Stimulated activated memory B cell treated with anti-CD40 and anti-IgM and Interleukin-4, amounts not matched to agents 10 μg/mL and 1 μg/mL and 100 μg/mL, for 72 hours (primary cell): Measurements from ENCODE around the gene CKAP5.

Experiments
- ATAC-seq: fragments of 150-1000 bp; cut with Tn5 transposase; 2 replicates; pipeline ENCODE4 v1.10.0; 2021
- H3K27ac Mint-ChIP-seq: one replicate; pipeline ENCODE4 v1.8.0; 2022; ENCODE audit warnings: mild to moderate bottlenecking, mixed read lengths
- H3K27me3 Mint-ChIP-seq: one replicate; pipeline ENCODE4 v1.8.0; 2022; ENCODE audit warnings: mixed read lengths
- H3K36me3 Mint-ChIP-seq: one replicate; pipeline ENCODE4 v1.8.0; 2022; ENCODE audit warnings: mixed read lengths
- H3K4me1 Mint-ChIP-seq: one replicate; pipeline ENCODE4 v1.8.0; 2022; ENCODE audit warnings: mixed read lengths
- H3K4me3 Mint-ChIP-seq: one replicate; pipeline ENCODE4 v1.8.0; 2022; ENCODE audit warnings: mild to moderate bottlenecking, moderate library complexity, mixed read lengths
- H3K9me3 Mint-ChIP-seq: one replicate; pipeline ENCODE4 v1.8.0; 2022; ENCODE audit warnings: mixed read lengths

The CKAP5 gene

GRCh38 chr11:46760429-46761128 lies 85.5 kb downstream of the CKAP5 start:
- Mint-ChIP-seq H3K9me3 (no peaks in the 10 kb centered on the region), H3K27ac (no peak overlapping the region), H3K4me3 (no peak overlapping the region), H3K4me1 (no peaks in the 10 kb centered on the region), H3K27me3 (no peaks in the 10 kb centered on the region), H3K36me3 (peaks cover 74% of the 10 kb centered on the region)
- ATAC-seq = no peak

GRCh38 chr11:46759196-46759595 lies 86.9 kb downstream of the CKAP5 start:
- Mint-ChIP-seq H3K4me3 (no peak overlapping the region), H3K4me1 (no peaks in the 10 kb centered on the region), H3K9me3 (no peaks in the 10 kb centered on the region), H3K27ac (no peak overlapping the region), H3K27me3 (no peaks in the 10 kb centered on the region), H3K36me3 (peaks cover 75% of the 10 kb centered on the region)
- no peak for ATAC-seq

GRCh38 chr11:46755962-46756361 lies 90.1 kb downstream of the CKAP5 start:
- Mint-ChIP-seq H3K4me1 (no peaks in the 10 kb centered on the region), H3K36me3 (peaks cover 66% of the 10 kb centered on the region), H3K9me3 (no peaks in the 10 kb centered on the region), H3K27me3 (no peaks in the 10 kb centered on the region), H3K27ac (no peak overlapping the region), H3K4me3 (no peak overlapping the region)
- no peak for ATAC-seq

DNA sequence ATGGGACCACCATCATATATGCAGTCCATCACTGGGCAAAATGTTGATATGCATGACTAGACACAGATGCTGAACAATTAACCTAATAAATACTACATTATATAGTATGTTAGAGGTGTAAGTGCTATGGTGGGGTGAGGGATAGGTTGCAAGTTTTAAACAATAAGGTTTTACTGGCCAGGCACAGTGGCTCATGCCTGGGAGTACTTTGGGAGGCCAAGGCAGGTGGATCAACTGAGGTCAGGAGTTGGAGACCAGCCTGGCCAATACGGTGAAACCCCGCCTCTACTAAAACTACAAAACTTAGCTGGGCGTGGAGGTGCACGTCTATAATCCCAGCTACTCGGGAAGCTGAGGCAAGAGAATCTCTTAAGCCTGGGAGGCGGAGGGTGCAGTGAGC lies 98.9 kb downstream of the CKAP5 start:
- Mint-ChIP-seq H3K9me3 (no peaks in the 10 kb centered on the region), H3K4me3 (no peak overlapping the region), H3K36me3 (peaks cover 74% of the 10 kb centered on the region), H3K4me1 (no peaks in the 10 kb centered on the region), H3K27ac (no peak overlapping the region), H3K27me3 (no peaks in the 10 kb centered on the region)
- no peak for ATAC-seq

- H3K36me3 Mint-ChIP-seq = peaks cover 77% of the 10 kb centered on the region
These were observed 100.1 kb downstream of the CKAP5 start for GRCh38 chr11:46745995-46746394.

DNA sequence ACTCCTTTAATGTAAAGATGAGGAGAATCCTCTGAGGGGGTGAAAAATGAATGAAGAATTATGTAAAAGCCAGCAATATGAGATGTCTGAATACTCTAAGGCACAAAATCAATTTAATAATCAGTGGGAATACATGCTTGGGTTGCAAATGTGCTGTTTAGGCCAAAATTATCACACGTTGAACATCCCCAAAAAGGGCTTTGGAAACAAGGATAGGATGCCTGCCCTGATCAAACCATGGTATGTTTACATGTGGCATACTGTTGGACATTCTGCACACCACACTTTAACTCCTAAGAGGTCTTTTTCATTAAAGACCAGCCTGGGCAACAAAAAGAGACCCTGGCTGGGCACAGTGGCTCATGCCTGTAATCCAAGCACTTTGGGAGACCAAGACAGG lies 100.8 kb downstream of the CKAP5 start:
- peaks cover 72% of the 10 kb centered on the region for H3K36me3 Mint-ChIP-seq
- no peak for ATAC-seq

More at GRCh38 chr11:46745995-46746394, 100.1 kb downstream of the CKAP5 start:
- no peak for ATAC-seq
- Mint-ChIP-seq H3K4me1 (no peaks in the 10 kb centered on the region), H3K27me3 (no peaks in the 10 kb centered on the region), H3K27ac (no peak overlapping the region), H3K9me3 (no peaks in the 10 kb centered on the region), H3K4me3 (no peak overlapping the region)

DNA sequence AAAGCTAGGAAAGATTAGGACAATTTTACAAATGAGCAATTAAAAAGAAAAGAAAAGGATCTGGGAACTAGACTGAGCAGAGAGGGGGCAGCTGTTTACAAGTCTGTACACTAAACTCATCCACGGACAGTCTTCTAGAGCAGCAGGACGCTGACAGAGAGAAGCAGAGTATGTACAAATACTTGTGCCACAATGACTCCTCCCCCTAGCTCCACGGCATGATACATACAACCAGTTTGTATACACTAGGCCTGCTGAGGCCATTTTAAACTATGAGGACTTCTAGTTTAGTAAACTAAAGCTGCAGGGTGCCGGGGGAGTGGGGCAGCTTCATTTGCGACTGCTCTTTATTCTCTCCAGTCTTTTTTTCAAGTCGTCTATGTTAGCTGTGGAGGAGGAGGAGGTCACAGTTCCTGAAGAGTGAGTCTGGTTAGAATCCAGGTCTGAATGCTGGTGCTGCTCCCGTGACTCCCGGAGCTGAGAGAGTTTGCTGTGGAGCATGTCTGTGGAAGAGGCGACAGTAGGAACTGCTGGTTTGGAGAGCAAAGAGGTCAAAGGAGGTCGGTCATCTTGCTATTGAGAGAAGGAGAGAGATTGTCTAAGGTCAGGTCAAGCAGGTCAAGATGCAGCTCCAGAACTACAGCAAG lies 102.3 kb downstream of the CKAP5 start:
- H3K27ac Mint-ChIP-seq = no peak overlapping the region
- no peaks in the 10 kb centered on the region for H3K4me1 Mint-ChIP-seq
- no peaks in the 10 kb centered on the region for H3K27me3 Mint-ChIP-seq
- H3K36me3 Mint-ChIP-seq = peaks cover 59% of the 10 kb centered on the region
- no peak for ATAC-seq
- no peaks in the 10 kb centered on the region for H3K9me3 Mint-ChIP-seq
- no peak overlapping the region for H3K4me3 Mint-ChIP-seq

More for the DNA sequence above, 100.8 kb downstream of the CKAP5 start:
- Mint-ChIP-seq H3K9me3 (no peaks in the 10 kb centered on the region), H3K4me3 (no peak overlapping the region), H3K4me1 (no peaks in the 10 kb centered on the region), H3K27ac (no peak overlapping the region), H3K27me3 (no peaks in the 10 kb centered on the region)

DNA sequence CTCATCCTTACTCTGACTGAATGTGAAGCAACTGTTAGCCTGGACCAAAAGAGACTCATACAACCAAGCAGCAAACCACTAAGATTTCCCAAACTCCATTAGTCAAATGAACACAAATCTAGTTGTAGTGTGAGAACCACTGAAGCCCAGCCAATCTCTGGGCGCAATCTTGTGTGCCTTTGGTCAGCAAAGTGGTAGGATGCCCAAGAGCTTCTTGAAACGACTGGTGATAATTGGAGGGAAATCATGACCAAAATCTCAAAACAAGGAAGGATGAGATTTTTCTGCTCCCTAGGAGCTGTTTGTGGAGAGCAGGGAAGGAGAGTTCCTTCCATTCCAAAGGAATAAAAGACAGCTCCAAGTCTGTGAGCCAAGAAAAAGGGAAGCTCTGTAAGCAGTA lies 103.0 kb downstream of the CKAP5 start:
- H3K4me1 Mint-ChIP-seq = no peaks in the 10 kb centered on the region
- no peaks in the 10 kb centered on the region for H3K9me3 Mint-ChIP-seq
- no peak overlapping the region for H3K27ac Mint-ChIP-seq
- H3K36me3 Mint-ChIP-seq = peaks cover 55% of the 10 kb centered on the region
- ATAC-seq = no peak
- H3K27me3 Mint-ChIP-seq = no peaks in the 10 kb centered on the region
- no peak overlapping the region for H3K4me3 Mint-ChIP-seq

GRCh38 chr11:46741600-46742484 lies 104.2 kb downstream of the CKAP5 start:
- H3K27me3 Mint-ChIP-seq = no peaks in the 10 kb centered on the region
- ATAC-seq = no peak
- H3K36me3 Mint-ChIP-seq = peaks cover 45% of the 10 kb centered on the region
- H3K4me1 Mint-ChIP-seq = no peaks in the 10 kb centered on the region
- H3K9me3 Mint-ChIP-seq = no peaks in the 10 kb centered on the region
- H3K27ac Mint-ChIP-seq = no peak overlapping the region
- no peak overlapping the region for H3K4me3 Mint-ChIP-seq

- Mint-ChIP-seq H3K4me1 (no peaks in the 10 kb centered on the region), H3K9me3 (no peaks in the 10 kb centered on the region), H3K4me3 (no peak overlapping the region), H3K27me3 (no peaks in the 10 kb centered on the region), H3K27ac (no peak overlapping the region), H3K36me3 (peaks cover 30% of the 10 kb centered on the region)
- no peak for ATAC-seq
These were observed 107.2 kb downstream of the CKAP5 start for GRCh38 chr11:46738887-46739286.

DNA sequence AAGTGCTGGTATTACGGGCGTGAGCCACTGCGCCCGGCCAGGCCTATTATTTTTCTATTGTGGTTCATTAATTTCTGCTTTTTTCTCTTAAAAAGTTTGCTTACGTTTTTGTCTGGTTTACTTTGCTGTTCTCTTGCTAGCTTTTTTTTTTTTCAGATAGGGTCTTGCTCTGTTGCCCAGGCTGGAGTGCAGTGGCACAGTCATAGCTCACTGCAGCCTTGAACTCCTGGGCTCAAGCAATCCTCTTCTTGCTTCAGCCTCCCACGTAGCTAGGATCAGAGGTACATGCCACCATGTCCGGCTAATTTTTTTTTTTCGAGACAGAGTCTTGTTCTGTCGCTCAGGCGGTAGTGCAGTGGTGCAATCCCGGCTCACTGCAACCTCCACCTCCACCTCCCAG lies 108.4 kb downstream of the CKAP5 start:
- Mint-ChIP-seq H3K36me3 (peaks cover 19% of the 10 kb centered on the region), H3K27ac (no peak overlapping the region), H3K9me3 (no peaks in the 10 kb centered on the region), H3K4me3 (no peak overlapping the region), H3K4me1 (no peaks in the 10 kb centered on the region), H3K27me3 (no peaks in the 10 kb centered on the region)
- ATAC-seq = no peak

- H3K4me1 Mint-ChIP-seq = no peaks in the 10 kb centered on the region
- no peak overlapping the region for H3K27ac Mint-ChIP-seq
- no peak for ATAC-seq
- no peak overlapping the region for H3K4me3 Mint-ChIP-seq
- no peaks in the 10 kb centered on the region for H3K27me3 Mint-ChIP-seq
- no peaks in the 10 kb centered on the region for H3K9me3 Mint-ChIP-seq
- H3K36me3 Mint-ChIP-seq = peaks cover 8% of the 10 kb centered on the region
These were observed 109.5 kb downstream of the CKAP5 start for GRCh38 chr11:46736615-46737014.

- no peaks in the 10 kb centered on the region for H3K9me3 Mint-ChIP-seq
- H3K36me3 Mint-ChIP-seq = peaks cover 3% of the 10 kb centered on the region
- no peaks in the 10 kb centered on the region for H3K27me3 Mint-ChIP-seq
- H3K4me3 Mint-ChIP-seq = no peak overlapping the region
- ATAC-seq = no peak
- no peaks in the 10 kb centered on the region for H3K4me1 Mint-ChIP-seq
- H3K27ac Mint-ChIP-seq = no peak overlapping the region
These were observed 109.9 kb downstream of the CKAP5 start for GRCh38 chr11:46736146-46736545.

DNA sequence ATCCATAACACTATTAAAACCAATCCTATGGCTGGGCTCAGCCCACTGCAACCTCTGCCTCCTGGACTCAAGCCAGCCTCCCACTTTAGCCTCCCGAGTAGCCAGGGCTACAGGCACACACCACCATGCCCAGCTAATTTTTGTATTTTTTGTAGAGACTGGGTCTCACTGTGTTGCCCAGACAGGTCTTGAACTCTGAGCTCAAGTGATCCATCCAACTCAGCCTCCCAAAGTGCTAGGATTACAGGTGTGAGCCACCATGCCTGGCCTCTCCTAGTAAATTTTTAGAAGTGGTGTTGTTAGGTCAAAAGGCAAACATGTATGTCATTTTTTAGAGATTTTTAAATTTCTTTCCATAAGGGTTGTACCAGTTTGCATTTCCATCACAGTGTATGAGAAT lies 112.8 kb downstream of the CKAP5 start:
- Mint-ChIP-seq H3K27ac (no peak overlapping the region), H3K4me1 (no peaks in the 10 kb centered on the region), H3K9me3 (no peaks in the 10 kb centered on the region), H3K27me3 (no peaks in the 10 kb centered on the region), H3K4me3 (no peak overlapping the region), H3K36me3 (no peaks in the 10 kb centered on the region)
- ATAC-seq = no peak

DNA sequence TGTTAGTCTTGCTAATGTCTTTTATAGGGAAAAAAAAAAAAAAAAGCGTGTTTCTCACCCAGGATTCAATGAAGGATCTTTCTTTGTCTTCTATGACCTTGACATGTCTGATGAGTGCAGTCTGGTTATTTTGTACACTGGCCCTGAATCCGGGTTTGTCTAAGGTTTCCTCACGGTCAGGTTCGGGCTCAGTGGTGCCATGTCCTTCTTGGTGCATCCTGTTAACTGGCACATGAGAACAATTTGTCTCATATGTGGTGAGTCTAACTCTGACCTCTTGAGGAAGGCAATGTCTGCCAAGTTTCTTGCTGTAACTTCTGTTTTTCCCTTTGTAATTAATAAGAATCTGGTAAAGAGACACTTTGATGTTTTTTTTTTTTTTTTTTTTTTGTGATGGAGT lies 114.5 kb downstream of the CKAP5 start:
- H3K4me1 Mint-ChIP-seq = no peaks in the 10 kb centered on the region
- H3K4me3 Mint-ChIP-seq = no peak overlapping the region
- no peaks in the 10 kb centered on the region for H3K9me3 Mint-ChIP-seq
- ATAC-seq = no peak
- no peak overlapping the region for H3K27ac Mint-ChIP-seq
- H3K36me3 Mint-ChIP-seq = no peaks in the 10 kb centered on the region
- no peaks in the 10 kb centered on the region for H3K27me3 Mint-ChIP-seq
